Neutrophil (primary cell): ENCODE measurements around the gene UGT1A4.

ENCODE experiments used
- H3K27ac ChIP-seq: fragments of 200-600 bp; sonication (generic); 2 replicates; pipeline ENCODE4 v1.5.1; 2016; ENCODE audit warnings: mild to moderate bottlenecking, moderate library complexity
- H3K27me3 ChIP-seq: fragments of 200-600 bp; sonication (generic); 2 replicates; pipeline ENCODE4 v1.6.0; 2016; ENCODE audit warnings: mild to moderate bottlenecking
- H3K36me3 ChIP-seq: fragments of 200-600 bp; sonication (generic); 2 replicates; pipeline ENCODE4 v1.5.1; 2017
- H3K4me1 ChIP-seq, 2 experiments: fragments of 200-600 bp in 1 of 2; sonication (generic) in 1 of 2; 1 replicate in 1 of 2; 2 replicates in 1 of 2; pipeline versions ENCODE4 v1.5.1 to v1.6.1; 2013 to 2016; ENCODE audit warnings: low read depth in 1 of 2, low read length in 1 of 2, mild to moderate bottlenecking in 1 of 2, moderate library complexity in 1 of 2; ENCODE audit not compliant: control insufficient read depth in 1 of 2, insufficient read depth in 1 of 2
- H3K4me3 ChIP-seq, 2 experiments: fragments of 200-600 bp in 1 of 2; sonication (generic) in 1 of 2; 1 replicate in 1 of 2; 2 replicates in 1 of 2; pipeline ENCODE4 v1.5.1; 2013 to 2016; ENCODE audit warnings: low read depth in 1 of 2, low read length in 1 of 2, mild to moderate bottlenecking in 1 of 2, moderate library complexity in 1 of 2
- H3K9me3 ChIP-seq: fragments of 200-600 bp; sonication (generic); 2 replicates; pipeline ENCODE4 v1.5.1; 2016
- CTCF ChIP-seq: fragments of 200-600 bp; sonication (generic); IDR thresholded peaks from 2 replicates; pipeline ENCODE4 v1.5.1; 2016; ENCODE audit warnings: antibody characterized with exemption

The UGT1A4 gene

GRCh38 chr2:233684640-233685039 lies 33.9 kb upstream of the UGT1A4 start:
- H3K4me3 ChIP-seq = no peak overlapping the region
- TF ChIP-seq CTCF = no peak
- H3K27me3 ChIP-seq = peaks cover 5% of the 10 kb centered on the region
- no peaks in the 10 kb centered on the region for H3K9me3 ChIP-seq
- H3K36me3 ChIP-seq = no peaks in the 10 kb centered on the region
- no peak overlapping the region for H3K27ac ChIP-seq
- H3K4me1 ChIP-seq = no peaks in the 10 kb centered on the region

- no peaks in the 10 kb centered on the region for H3K9me3 ChIP-seq
- H3K4me3 ChIP-seq = no peak overlapping the region
- no peak for TF ChIP-seq CTCF
- peaks cover 5% of the 10 kb centered on the region for H3K27me3 ChIP-seq
- no peaks in the 10 kb centered on the region for H3K36me3 ChIP-seq
- no peaks in the 10 kb centered on the region for H3K4me1 ChIP-seq
- H3K27ac ChIP-seq = no peak overlapping the region
Observed at GRCh38 chr2:233686928-233687327, 31.6 kb upstream of the UGT1A4 start.

GRCh38 chr2:233688341-233688740 lies 30.2 kb upstream of the UGT1A4 start:
- Histone ChIP-seq H3K27ac (no peak overlapping the region), H3K4me1 (no peaks in the 10 kb centered on the region), H3K9me3 (no peaks in the 10 kb centered on the region), H3K27me3 (peaks cover 5% of the 10 kb centered on the region), H3K4me3 (no peak overlapping the region), H3K36me3 (no peaks in the 10 kb centered on the region)
- TF ChIP-seq CTCF = no peak

GRCh38 chr2:233689031-233689430 lies 29.5 kb upstream of the UGT1A4 start:
- peaks cover 5% of the 10 kb centered on the region for H3K27me3 ChIP-seq
- H3K27ac ChIP-seq = no peak overlapping the region
- no peak overlapping the region for H3K4me3 ChIP-seq
- TF ChIP-seq CTCF = no peak
- no peaks in the 10 kb centered on the region for H3K9me3 ChIP-seq
- no peaks in the 10 kb centered on the region for H3K36me3 ChIP-seq
- H3K4me1 ChIP-seq = no peaks in the 10 kb centered on the region

- H3K36me3 ChIP-seq = no peaks in the 10 kb centered on the region
- TF ChIP-seq CTCF = no peak
- no peak overlapping the region for H3K4me3 ChIP-seq
- peaks cover 5% of the 10 kb centered on the region for H3K27me3 ChIP-seq
- H3K4me1 ChIP-seq = no peaks in the 10 kb centered on the region
- H3K27ac ChIP-seq = no peak overlapping the region
- H3K9me3 ChIP-seq = no peaks in the 10 kb centered on the region
Observed at GRCh38 chr2:233689501-233689900, 29.0 kb upstream of the UGT1A4 start.

- H3K27ac ChIP-seq = no peak overlapping the region
- no peak overlapping the region for H3K4me3 ChIP-seq
Observed at GRCh38 chr2:233690444-233690843, 28.1 kb upstream of the UGT1A4 start.

More at GRCh38 chr2:233690444-233690843, 28.1 kb upstream of the UGT1A4 start:
- H3K4me1 ChIP-seq = no peaks in the 10 kb centered on the region
- no peaks in the 10 kb centered on the region for H3K36me3 ChIP-seq
- H3K9me3 ChIP-seq = no peaks in the 10 kb centered on the region
- no peak for TF ChIP-seq CTCF
- H3K27me3 ChIP-seq = peaks cover 5% of the 10 kb centered on the region
